HepG2 (cell line): ENCODE measurements around the gene ATP6V0D1. TPM values are rescaled to one million over a fixed set of nuclear protein-coding genes. Genes with fewer than 3 reads are reported as not detected.

Experiments used
- DBP ChIP-seq: sonication (generic); formaldehyde crosslinking; IDR thresholded peaks from 2 replicates; pipeline ENCODE4 v1.4.0; 2020; ENCODE audit warnings: missing genetic modification reagents; ENCODE audit errors: not compliant biosample characterization
- E2F1 ChIP-seq: sonication (generic); formaldehyde crosslinking; IDR thresholded peaks from 2 replicates; pipeline ENCODE4 v1.5.0; 2020; ENCODE audit warnings: missing genetic modification reagents
- EP300 ChIP-seq, 3 experiments: sonication (generic) in 1 of 3; formaldehyde crosslinking in 1 of 3; IDR thresholded peaks; 2 replicates each; pipeline versions ENCODE4 v1.5.1 to v1.6.1; 2011 to 2020; ENCODE audit warnings: low read depth in 2 of 3, low read length in 2 of 3, borderline replicate concordance in 1 of 3, improper control_type of control experiment in 1 of 3, mild to moderate bottlenecking in 1 of 3, missing genetic modification reagents in 1 of 3, moderate library complexity in 1 of 3
- GABPB1 ChIP-seq: IDR thresholded peaks from 2 replicates; pipeline ENCODE4 v1.6.1; 2016; ENCODE audit warnings: mild to moderate bottlenecking, missing genetic modification reagents, moderate library complexity, missing compliant biosample characterization
- HMG20A ChIP-seq: IDR thresholded peaks from 2 replicates; pipeline ENCODE4 v1.6.1; 2016; ENCODE audit warnings: borderline replicate concordance
- KLF6 ChIP-seq: IDR thresholded peaks from 2 replicates; pipeline ENCODE4 v1.8.0; 2016; ENCODE audit warnings: missing biosample characterization, missing genetic modification reagents
- NCOA5 ChIP-seq: sonication (generic); formaldehyde crosslinking; IDR thresholded peaks from 2 replicates; pipeline ENCODE4 v1.4.0; 2020; ENCODE audit warnings: missing genetic modification reagents
- PREB ChIP-seq: sonication (generic); formaldehyde crosslinking; IDR thresholded peaks from 2 replicates; pipeline ENCODE4 v1.4.0; 2020; ENCODE audit warnings: missing genetic modification reagents
- RBM22 ChIP-seq: fragments of 200-400 bp; formaldehyde crosslinking; optimal IDR thresholded peaks from 2 replicates; pipeline ENCODE3; 2017; ENCODE audit warnings: mild to moderate bottlenecking, low read length, moderate library complexity
- SMYD3 ChIP-seq: sonication (generic); formaldehyde crosslinking; IDR thresholded peaks from 2 replicates; pipeline ENCODE4 v1.8.1; 2023; ENCODE audit warnings: mild to moderate bottlenecking, missing genetic modification reagents
- THAP9 ChIP-seq: sonication (generic); formaldehyde crosslinking; IDR thresholded peaks from 2 replicates; pipeline ENCODE4; 2020; ENCODE audit warnings: missing genetic modification reagents, mild to moderate bottlenecking, borderline replicate concordance
- ZMAT5 ChIP-seq: sonication (generic); formaldehyde crosslinking; IDR thresholded peaks from 2 replicates; pipeline ENCODE4 v1.5.0; 2020; ENCODE audit warnings: mild to moderate bottlenecking, low read depth, missing genetic modification reagents, borderline replicate concordance
- ZNF142 ChIP-seq: sonication (generic); formaldehyde crosslinking; IDR thresholded peaks from 2 replicates; pipeline ENCODE4 v1.4.0; 2020; ENCODE audit warnings: missing genetic modification reagents
- ZNF253 ChIP-seq: sonication (generic); formaldehyde crosslinking; IDR thresholded peaks from 2 replicates; pipeline ENCODE4 v1.8.0; 2022; ENCODE audit warnings: mild to moderate bottlenecking, missing genetic modification reagents, borderline replicate concordance
- ZSCAN22 ChIP-seq: sonication (generic); formaldehyde crosslinking; IDR thresholded peaks from 2 replicates; pipeline ENCODE4 v1.4.0; 2020; ENCODE audit warnings: mild to moderate bottlenecking, missing genetic modification reagents
- polyA plus RNA-seq, 8 experiments: library from polyadenylated mRNA; depleted of rRNA in 3 of 8; stranded (reverse) in 7 of 8; unstranded in 1 of 8; fragments of >200 nt; fragmentation: Illumina TruSeq in 4 of 8; extraction: Trizol in 4 of 8; gene quantifications; 2 replicates each; pipeline versions ENCODE4 v1.2.1 to v1.2.3, GENCODE V29; 2011 to 2016; ENCODE audit warnings: low read depth in 4 of 8, missing spikeins in 1 of 8, mixed read lengths in 1 of 8; ENCODE audit not compliant: insufficient read depth in 1 of 8
- total RNA-seq, 5 experiments: library from RNA; depleted of rRNA; stranded (reverse); fragments of >200 nt; fragmentation: Illumina TruSeq; extraction: Trizol; gene quantifications; 2 replicates each; pipeline ENCODE4 v1.2.3, GENCODE V29; 2016; ENCODE audit warnings: low read depth in 1 of 5

The ATP6V0D1 gene
- total and polyA plus RNA-seq, 2 of the 13 experiments (the other 11 are each of a cell fraction or from before 2014, with no cell fraction given): 51.1 to 61.3 TPM

GRCh38 chr16:67528870-67529581 lies 48.1 kb upstream of the ATP6V0D1 start (continued):
- TF ChIP-seq ZMAT5 (no peak), DBP (no peak), EP300 (IDR thresholded peaks at IDR 0.05; ENCODE audit: low read depth in 2 of 2, low read length in 2 of 2) (no peak), EP300 (CRISPR knock-in tag; IDR thresholded peaks at IDR 0.05; ENCODE audit: borderline replicate concordance) (no peak), GABPB1 (peak; percentile 66), KLF6 (CRISPR knock-in tag) (peak; percentile 66), HMG20A (CRISPR knock-in tag) (no peak), RBM22 (no peak), SMYD3 (CRISPR knock-in tag) (0 out of 2 replicates have a peak, but pooled peaks have one; percentile 43), THAP9 (CRISPR knock-in tag) (no peak), ZSCAN22 (CRISPR knock-in tag) (no peak), ZNF253 (CRISPR knock-in tag) (0 out of 2 replicates have a peak, but pooled peaks have one; percentile 16), NCOA5 (no peak), PREB (no peak), ZNF142 (CRISPR knock-in tag) (0 out of 2 replicates have a peak, but pooled peaks have one; percentile 10), E2F1 (CRISPR knock-in tag) (peak; percentile 44; the same call in 1 of the 2 replicates)
